Embryonic facial prominence (tissue), 1 donor: ENCODE results near the gene C9orf50.
A peak's percentile ranks its signal among the peaks of the same experiment; 100 is the strongest.

Experiments
- DNase-seq: peaks from one replicate; pipeline ENCODE4 v3.0.0-alpha.2; 2016; ENCODE audit errors: extremely low spot score

Gene C9orf50

DNA sequence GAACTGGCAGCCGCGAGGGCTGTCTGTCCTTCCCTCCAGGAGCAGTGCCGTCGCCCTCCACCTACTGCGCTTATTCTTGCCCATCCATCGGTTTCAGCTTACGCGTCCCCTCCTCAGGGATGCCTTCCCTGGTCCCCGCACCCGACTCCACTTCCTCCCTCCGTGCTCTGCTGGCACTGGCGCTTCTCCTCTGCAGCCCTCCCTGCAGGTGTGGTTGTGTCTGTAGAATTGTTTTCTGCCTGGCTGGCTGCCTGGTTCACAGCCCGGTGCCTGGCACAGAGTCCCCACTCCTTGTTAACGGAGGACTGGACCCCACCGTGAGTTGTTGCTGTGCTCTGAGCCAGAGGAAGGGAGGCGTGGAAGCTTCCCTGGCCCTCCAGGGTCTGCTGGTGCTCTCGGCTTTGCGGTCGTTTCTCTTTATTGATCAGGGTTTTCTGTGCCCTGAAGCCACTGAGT is 10.8 kb upstream of the C9orf50 start:
- no peak for DNase-seq

DNA sequence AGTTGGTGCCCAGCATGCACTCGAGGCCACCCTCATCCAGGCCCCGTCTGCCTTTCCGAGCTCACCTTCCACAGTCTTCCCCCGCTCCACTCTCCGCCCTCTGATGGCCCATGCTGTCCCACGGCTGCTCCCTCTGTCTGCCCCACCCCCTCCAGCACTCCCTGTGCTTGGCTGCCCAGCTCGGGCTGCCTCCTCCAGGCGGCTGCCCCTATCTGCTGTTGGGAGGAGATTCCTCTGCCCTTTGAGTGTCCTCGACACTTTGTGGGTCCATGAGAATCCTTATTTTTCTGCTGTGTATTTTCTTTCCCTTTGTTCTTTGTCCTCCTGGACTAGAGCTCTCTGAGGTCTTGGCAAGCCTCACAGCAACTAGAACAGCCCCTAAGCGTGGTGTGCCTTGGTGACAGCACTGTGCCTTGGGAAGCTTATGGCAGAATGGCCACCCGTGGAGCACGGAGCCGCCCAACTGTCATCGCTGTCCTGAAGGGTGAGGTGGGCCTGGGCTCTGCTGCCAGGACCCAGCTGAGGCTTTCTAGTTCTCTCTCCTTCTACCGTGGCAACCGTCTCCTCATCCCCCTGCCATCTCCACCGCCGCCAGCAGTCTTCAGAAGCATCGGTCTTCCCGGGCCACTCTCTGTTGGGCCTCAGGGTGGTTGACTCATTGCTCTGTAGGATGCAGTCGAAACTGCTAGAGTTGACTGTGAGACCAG is 10.2 kb upstream of the C9orf50 start:
- no peak for DNase-seq

DNA sequence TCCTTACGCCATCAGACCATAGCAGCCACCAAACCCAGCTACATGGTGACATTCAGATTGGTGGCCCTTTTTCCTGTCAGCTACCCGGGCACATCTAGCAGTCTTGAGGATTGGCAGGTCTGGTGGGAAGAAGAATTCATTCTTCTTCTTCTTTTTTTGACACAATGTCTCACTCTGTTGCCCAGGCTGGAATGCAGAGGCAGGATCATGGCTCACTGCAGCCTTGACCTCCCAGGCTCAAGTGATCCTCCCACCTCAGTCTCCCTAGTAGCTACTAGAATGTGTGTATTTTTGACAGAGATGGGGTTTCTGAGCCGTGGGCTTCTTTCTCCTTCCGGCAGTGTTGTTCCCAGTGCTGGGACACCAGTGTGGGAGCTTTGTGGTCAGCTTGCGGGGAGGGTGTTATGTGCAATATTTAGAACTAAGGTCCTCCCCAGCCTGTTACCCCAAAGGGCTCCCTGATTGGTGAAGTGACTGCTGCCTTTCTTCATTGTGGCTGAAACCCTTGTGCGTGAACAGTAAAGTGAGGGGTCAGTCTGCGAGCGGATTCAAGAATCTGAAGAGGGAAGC is 8.4 kb upstream of the C9orf50 start:
- DNase-seq: no peak

DNA sequence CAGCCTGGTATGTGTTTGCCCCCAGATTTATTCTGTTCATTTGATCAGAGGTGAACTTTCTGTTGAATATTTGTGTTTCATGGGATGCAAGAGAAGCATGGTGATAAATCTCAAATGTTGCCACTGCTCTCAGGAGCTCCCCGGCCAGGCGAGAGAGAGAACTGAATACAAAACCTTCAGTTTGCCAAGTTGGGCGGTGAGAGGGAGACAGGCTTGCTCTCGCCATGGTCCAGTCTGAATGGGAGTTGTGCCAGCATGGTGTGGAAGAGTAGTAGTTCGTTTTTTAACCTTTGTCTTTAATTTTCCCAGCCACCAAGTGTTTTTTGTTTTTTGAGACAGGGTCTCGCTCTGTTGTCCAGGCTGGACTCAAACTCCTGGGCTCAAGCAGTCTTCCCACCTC is 7.8 kb upstream of the C9orf50 start:
- DNase-seq: no peak

DNA sequence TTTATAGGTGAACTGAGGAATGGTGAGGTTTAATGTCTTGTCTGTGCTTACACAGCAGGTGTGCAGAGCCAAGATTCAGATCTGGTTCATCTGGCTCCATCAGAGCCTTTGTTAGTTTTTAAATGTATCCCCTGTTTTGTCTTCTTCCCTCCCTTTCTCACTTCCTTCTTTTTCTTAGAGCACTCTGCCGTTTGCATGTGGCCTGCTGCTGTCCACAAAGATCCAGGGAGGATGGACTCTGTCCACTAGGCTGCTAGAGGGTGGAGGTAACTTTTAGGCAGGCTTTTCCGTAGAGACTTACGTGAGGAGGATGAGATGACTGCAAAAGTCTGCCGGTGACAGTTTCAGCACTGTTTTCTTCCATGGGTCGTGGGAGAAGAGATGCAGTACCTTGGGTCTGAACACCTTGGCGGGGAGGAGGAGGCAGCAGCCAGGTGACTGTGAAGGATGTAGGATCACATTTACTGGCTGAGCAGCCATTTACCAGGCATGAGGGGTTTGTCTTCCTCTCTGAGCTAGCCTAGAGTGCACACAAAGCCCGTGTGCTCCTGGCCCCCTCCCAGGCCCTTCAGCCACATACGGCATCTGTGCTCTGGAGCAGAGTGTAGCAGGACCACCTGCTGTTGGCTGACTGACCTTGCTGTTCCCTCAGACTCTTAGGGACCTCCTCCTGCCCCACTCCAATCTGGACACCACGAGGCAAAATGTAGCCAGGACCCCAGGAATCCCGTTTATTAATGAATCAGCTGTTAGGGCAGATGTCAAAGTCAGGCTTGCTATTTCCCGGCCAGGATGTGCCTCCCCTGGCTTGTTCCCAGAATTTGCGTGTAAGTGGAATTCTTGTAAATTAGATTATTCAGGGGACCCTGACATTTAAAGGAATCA is 6.9 kb upstream of the C9orf50 start:
- no peak for DNase-seq

DNA sequence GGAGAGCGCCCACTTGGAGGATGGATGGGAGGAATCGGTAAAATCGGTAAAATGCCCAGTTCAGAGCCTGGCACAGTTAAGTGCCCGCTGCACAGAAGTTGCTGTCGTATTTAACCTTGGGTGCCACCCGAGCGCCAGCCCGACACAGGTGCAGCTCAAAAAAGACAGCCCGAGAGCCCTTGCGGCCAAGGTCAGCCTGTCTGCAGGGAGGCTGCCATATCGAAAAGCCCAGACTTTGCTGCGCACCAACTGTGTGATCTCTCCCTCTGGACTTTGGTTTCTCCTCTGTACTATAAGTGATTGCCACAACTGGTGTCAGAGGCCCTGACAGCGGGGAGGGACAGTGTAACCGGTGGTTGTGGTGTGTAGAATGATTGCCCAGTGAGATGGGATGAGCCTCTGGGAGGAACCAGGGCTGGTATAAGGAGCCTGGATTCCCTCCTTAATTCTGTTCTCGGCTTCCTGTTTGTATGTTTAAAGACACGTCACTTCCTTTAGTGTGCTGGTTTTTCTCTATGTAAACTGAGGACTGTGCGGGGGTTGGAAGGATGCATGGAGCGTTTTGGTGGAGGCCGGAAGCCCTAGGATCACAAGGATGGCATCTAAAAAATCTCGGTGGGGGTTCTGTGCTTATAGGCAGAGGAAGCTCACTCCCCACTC is 5.9 kb upstream of the C9orf50 start:
- no peak for DNase-seq

DNA sequence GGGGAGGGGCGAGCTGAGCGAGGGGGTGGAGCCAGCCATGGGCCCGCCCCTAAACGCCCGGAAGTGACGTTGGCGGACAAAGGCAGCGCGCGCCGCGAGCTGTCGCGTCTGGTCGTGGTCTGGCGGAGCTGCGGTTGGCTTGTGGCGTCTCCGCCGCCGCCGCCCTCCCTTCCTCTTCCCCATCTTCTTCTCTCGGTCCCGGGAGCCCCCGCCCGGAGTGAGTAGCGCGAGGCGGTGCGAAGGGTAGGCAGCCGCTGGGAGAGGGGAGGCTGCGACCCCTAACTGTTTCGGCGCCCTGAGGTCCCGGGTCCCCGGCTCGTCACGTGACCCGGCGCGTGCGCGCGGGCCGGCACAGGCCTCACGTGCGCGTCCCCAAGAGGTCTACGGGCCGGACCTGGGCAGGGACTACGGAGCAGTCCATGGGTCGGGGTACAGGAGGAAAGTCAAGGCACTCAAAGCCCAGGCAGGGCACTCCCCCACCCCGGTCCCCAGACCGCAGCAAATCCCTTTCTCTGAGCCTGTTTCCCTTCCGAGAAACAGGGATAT is 5.3 kb upstream of the C9orf50 start, which contains the start of gene NTMT1:
TSS of gene NTMT1 (plus strand) at position 85 of the 546 bp plus-strand sequence. CDS start 6,541 bp downstream, outside the sequence.
- peak; percentile 67 for DNase-seq

DNA sequence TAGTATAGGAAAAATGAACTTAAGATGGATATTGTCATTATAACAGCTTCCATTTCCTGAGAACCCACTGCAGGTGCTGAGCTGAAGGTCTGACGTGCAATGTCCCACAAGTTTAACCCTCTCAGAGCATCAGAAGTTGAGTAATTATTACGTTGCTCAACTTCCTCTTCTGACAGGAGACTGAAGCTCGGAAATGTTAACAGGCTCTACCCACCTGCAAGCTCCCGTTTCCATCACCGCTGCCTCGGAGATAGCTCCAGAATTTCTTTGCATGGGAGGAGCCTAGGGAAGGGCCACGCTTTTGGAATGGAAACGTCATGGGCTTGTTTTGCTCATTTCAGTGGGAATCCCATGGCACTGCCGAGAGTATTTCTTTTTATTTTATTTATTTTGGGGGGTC is 4.0 kb upstream of the C9orf50 start:
- no peak for DNase-seq

DNA sequence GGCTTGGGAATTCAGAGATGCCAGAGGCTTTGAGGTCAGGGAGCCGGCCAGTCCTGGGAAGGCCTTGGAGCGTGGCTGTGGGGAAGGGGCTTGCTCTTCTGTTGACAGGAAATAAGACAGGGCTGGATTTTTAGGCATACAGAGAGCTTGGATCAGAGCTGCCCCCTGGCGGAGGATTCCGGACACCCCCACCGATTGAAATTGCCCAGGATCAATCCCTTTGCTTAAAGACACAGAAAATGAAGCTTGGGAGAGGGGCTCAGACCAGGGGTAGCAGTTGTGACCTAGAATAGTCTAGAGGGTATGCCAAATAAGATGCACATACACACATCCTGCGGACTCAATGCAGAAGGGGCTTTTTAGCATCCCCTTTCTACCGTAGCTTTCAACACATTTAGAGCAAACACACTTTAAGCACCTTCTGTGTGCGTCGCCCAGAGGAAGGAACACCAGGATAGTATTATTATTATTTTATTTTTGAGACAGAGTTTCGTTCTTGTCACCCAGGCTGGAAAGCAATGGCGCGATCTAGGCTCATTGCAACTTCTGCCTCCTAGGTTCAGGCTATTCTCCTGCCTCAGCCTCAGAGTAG is 3.4 kb upstream of the C9orf50 start:
- no peak for DNase-seq

DNA sequence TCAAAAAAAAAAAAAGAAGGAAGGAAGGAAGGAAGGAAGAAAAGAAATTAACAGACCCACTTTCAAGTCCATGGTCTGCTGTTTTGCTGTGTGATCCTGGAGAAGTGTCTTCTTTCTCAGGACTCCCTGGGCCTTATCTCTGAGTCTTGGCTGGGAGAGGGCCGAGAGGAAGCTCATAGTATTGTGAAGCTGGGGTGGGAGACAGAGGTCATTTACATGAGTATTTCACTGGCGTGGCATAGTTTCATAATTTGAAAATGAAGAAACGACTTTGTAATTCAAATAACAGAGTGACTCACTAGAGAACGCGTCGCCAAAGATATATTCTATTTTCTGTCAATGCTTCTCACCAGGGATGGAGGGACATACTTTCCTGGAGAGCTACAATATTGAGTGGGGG is 2.4 kb upstream of the C9orf50 start:
- DNase-seq: no peak

DNA sequence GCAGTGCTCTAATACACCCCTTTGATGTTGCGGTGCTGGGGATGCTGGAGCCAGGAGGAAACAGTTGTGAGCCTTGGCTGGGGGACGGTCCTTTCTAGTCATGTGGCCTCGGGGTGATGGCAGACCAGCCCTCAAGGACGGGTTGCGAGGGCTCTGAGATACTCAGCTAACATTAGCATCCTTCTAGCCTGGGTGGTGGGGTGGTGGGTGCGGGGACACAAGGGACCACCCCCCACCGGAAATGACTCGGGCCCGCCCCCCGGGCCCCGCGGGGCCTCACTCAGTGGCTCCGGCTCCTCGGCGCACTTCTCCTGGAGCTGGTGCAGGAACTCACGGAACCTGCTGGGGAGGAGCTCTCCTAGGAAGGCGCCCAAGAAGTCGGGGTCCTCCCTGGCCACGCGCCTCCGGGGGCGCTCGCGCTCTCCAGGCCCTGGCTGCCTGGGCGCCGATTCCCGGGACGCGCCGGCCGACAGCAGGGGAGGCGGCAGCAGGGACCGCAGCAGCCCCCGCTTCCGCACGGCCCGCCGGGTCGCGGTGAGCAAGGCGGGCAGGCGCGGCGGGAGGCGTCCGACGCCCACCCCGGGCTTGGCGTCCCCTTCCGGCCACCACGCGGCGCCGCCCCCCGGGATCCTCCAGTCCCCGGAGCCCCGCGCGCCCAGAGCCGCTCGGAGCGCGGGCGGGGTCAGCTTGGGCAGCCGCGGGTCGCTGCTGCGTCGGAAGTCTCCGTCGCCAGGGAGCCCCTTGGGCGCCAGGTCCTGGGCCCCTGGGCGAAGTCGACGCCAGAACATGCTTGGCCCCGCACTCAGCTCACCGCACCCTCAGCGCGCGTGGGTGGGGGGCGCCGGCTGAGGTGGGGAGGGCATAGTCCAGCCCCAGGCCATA is 873 bp downstream of the C9orf50 start:
- DNase-seq: no peak

DNA sequence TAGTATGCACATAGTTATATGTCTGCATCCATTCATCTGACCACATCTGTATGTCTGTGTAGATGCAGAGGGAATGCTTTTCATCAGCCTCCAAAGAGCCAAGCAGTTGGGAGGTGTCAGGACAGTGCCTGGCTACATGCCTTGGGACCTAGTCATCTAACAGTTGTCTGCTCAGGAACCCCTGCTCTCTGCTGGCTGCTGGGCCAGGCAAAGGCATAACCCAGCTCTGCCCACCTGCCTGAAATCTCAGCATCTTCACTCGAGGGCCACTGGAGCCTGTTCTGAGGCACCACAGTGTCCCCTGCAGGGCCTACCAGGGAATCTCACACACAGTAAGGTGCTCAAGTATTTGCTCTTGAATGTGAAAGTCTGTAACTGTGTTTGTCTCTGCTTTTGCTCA is 3.7 kb downstream of the C9orf50 start:
- no peak for DNase-seq

DNA sequence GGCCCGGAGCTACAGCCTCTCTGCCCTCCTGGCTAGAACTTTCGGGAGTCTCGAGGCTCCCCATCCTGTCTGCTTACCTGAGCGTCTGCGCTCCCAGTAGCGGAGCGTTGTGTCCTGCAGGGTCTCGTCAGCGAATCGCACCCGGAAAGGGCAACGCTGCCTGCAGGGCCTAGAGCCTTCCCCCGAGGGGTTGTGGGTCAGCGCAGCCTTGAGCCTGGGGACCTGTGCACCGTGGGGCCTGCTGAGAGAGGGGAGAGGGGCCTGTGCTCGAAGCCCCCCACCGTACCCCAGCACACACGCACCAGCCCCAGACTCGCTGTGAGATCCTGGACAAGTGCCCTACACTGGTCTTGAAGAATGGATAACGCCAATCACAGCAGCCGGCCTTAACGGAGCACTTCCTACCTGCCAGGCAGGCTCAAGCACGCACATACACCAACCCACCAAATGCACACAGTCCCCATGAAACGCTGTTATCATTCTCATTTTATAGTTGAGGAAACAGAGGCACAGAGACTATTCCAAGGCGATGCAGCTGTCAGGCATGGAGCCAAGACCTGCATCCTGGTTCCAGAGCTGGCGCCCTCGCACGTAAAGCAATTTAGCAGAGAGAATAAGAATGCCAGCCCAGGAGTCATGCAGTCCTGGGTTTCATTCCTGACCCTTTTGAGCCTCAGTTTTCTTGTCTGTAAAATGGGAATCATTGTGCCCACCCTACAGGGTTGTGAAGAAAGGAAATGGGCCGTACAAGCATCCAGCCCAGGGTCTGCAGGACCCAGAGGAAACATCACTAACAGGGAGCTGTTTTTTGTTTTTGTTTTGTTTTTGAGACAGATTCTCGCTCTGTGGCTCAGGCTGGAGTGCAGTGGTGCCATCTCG is 5.3 kb downstream of the C9orf50 start:
- no peak for DNase-seq

DNA sequence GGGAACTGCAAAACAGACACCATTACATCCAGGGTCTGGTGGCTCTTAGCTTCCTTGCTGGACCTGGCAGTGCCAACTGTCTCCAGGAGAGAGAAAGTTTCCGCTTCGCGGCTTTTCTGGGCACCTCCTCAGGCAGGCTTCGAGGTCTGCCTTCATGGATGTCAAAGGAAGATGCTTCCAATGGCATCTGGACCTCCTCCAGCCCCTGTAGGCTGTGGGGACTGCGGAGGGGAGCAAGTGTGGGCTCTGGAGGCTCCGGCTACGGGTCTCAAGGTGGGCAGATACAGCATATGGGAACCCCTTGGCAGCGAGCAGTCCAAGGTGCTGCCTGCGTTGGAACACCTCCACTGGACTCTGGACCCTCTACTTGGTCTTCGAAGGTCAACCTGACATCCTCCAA is 6.0 kb downstream of the C9orf50 start:
- no peak for DNase-seq

DNA sequence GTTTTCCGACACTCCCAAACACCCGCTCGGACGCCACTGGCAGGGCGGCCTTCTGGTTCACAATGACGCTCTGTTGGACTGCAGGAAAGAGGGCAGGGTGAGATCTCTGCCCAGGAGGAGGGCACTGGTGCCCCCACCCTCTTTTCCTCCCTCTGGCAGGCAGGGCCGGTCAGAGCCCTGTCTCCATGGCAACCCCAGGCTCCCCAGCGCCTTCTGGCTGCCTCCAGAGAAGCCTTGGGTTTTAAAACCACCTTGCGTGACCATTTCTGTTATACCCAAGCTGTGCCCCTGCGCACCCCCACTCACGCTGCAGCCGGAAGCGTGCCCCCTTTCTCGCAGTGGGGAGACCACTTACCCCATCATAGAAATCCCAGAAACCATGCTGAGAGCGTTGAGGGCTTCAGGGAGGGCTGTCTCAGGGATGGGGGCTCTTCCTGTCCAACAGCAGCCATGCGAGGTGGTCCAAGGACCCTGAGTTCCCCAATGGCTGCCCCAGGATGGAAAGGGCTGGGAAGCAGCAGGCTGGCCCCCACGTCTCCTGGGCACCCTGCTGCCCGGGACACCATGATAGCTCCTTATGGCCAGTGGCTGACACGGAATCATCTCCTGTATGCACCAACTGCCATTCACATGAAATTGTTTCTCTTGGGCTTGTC is 7.3 kb downstream of the C9orf50 start:
- DNase-seq: no peak

DNA sequence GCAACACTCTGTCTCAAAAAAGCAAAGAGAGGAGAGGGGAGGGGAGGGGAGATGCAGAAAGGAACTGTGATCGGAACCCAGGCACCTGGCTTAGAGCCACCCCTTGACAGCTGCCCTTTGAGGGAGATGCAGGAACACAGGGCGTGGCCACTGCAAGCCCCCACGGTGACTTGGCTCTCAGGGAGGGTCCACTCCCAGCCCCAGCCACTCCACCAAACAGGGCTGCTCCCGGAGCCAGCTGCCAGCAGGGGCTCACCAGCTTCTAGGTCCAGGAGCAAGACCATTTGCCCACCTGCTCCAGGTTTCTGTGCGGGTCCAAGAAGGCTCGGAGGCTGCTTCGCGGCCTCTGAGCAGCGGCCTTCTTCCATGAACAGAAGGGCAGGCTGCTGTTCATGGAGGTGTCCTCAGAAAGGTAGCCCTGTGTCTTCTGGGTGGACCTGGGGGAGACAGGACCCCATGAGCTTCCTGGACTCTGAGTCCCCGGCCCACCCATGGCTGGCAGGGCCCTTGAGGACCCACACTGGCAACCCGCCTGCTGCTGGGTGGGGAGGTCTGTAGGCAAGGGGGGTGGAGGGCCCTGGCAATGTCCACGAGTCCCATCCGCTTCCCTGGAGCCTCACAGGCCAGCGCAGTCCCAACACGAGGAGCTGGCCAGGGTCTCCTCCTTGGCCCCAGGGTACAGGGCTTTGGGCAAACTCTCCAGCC is 7.9 kb downstream of the C9orf50 start:
- no peak for DNase-seq

DNA sequence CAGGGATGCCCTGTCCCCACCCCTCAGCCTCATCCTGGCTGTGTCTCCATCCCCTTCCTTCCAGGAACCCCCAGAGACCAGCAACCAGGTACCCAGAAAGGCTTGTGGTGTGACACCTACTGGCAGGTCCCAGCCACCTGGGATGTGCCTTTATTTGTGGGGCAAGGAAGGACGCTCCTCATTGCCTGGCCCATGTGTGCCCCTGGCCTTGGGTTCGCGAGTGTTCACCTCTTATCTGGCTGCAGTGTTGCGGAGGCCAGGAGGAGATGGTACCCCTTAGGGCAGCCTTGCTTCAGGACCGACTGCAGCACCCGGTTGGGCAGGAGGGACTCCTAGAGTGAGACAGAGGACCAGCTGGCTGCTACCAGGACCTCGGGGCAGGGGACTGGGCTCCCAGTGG is 8.8 kb downstream of the C9orf50 start:
- DNase-seq: no peak

DNA sequence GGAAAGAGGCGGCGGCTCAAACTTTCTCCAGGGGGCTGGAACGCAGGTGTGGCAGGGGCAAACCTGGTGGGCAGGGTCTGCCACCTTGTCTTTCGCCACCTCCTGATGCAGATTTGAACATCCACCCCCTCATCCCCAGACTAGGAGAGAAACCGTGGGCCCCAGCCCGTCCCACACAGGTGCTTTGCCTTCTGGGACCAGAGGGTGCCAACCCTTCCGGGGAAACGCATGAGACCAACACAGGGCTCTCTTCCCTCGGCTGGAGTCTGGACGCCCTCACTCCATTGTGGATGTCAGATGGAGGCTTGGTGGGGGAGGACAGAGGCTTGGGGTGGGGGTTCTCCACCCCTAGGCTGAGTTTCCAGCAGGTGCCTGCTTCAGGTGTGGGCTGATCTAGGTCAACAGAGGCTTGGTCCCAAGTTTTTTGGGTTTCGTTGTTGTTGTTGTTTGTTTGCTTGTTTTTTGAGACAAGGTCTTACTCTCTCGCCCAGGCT is 9.5 kb downstream of the C9orf50 start:
- no peak for DNase-seq
